Panc1 (cell line): ENCODE data around the gene CAMKMT. TPM values are rescaled to one million over a fixed set of nuclear protein-coding genes. Genes with fewer than 3 reads are reported as not detected.

Experiments
- ATAC-seq: fragments of 200-7000 bp; cut with Tn5 transposase; 2 replicates; pipeline ENCODE4 v1.9.1; 2020; ENCODE audit warnings: mild to moderate bottlenecking, moderate library complexity
- BruUV-seq: library from RNA; stranded (reverse); fragments of 400-500 nt; replicated peaks from 2 replicates; lab custom pipeline; 2021; lab: Mats Ljungman, UMichigan
- CTCF ChIA-PET: fragments of 300-600 bp; sonication (Branson Sonifier 250); formaldehyde crosslinking; loops from one replicate; lab custom pipeline; 2022; ENCODE audit warnings: antibody characterized with exemption; lab: Charles Lee
- POLR2A ChIA-PET: fragments of 300-600 bp; sonication (Branson Sonifier 250); formaldehyde crosslinking; loops from one replicate; lab custom pipeline; 2022; ENCODE audit warnings: antibody characterized with exemption; lab: Charles Lee
- DNase-seq: peaks from one replicate; pipeline ENCODE4 v3.0.0-alpha.2; 2010; ENCODE audit warnings: low read depth, low spot score
- H3K27ac ChIP-seq: 2 replicates; pipeline ENCODE4 v1.5.1; 2011; ENCODE audit warnings: mild to moderate bottlenecking, low read length, inconsistent platforms
- H3K27me3 ChIP-seq: fragments of 200-500 bp; sonication (Bioruptor generic); 2 replicates; pipeline ENCODE4 v1.6.0; 2014; ENCODE audit warnings: low read length, inconsistent platforms; ENCODE audit not compliant: control insufficient read depth, insufficient read depth
- H3K36me3 ChIP-seq: fragments of 200-500 bp; sonication (Bioruptor generic); 2 replicates; pipeline ENCODE4 v1.5.1; 2014; ENCODE audit warnings: inconsistent platforms, mild to moderate bottlenecking, low read length, moderate library complexity; ENCODE audit not compliant: control insufficient read depth, insufficient read depth
- H3K4me1 ChIP-seq: 2 replicates; pipeline ENCODE4 v1.5.1; 2011; ENCODE audit warnings: inconsistent platforms, mild to moderate bottlenecking, low read length, moderate library complexity; ENCODE audit not compliant: control insufficient read depth, insufficient read depth
- H3K4me3 ChIP-seq, 2 experiments: 2 replicates each; pipeline ENCODE4 v1.5.1; 2011 to 2012; ENCODE audit warnings: low read depth in 2 of 2, low read length in 2 of 2, mild to moderate bottlenecking in 2 of 2, inconsistent platforms in 1 of 2, moderate library complexity in 1 of 2
- H3K9me3 ChIP-seq: fragments of 200-500 bp; sonication (Bioruptor generic); 2 replicates; pipeline ENCODE4 v1.5.1; 2014; ENCODE audit warnings: low read depth, mild to moderate bottlenecking, inconsistent platforms, low read length, moderate library complexity; ENCODE audit not compliant: control insufficient read depth, insufficient read depth
- POLR2AphosphoS5 ChIP-seq: IDR thresholded peaks from 2 replicates; pipeline ENCODE4 v1.6.1; 2012; ENCODE audit warnings: mild to moderate bottlenecking, low read depth, low read length, moderate library complexity
- SIN3A ChIP-seq: IDR thresholded peaks from 2 replicates; pipeline ENCODE4 v1.6.1; 2012; ENCODE audit warnings: low read depth, mild to moderate bottlenecking, low read length, moderate library complexity, borderline replicate concordance; ENCODE audit not compliant: insufficient read depth
- TCF7L2 ChIP-seq: IDR thresholded peaks from 2 replicates; pipeline ENCODE4 v1.6.1; 2011; ENCODE audit warnings: mild to moderate bottlenecking, low read depth, low read length, inconsistent platforms
- in situ Hi-C: cut with HindIII; loops from 2 replicates; pipeline ENCODE4 v1.10.0; 2016; ENCODE audit warnings: low sequenced_read_pairs, low pct_unique_long_range_greater_than_20kb
- intact Hi-C: fragments of 100-400 bp; cut with micrococcal nuclease; formaldehyde crosslinking; loops from one replicate; pipeline ENCODE4 v1.10.0; 2022; ENCODE audit not compliant: unreplicated experiment
- total RNA-seq: library from RNA; stranded (reverse); gene quantifications from one replicate; pipeline ENCODE4 v1.2.1, GENCODE V29; 2021; ENCODE audit not compliant: unreplicated experiment
- TF ChIP-seq, protein P1 (sequence below), 2 experiments: IDR thresholded peaks; 2 replicates each; pipeline ENCODE4 v1.6.1; 2011 to 2012; ENCODE audit warnings: low read depth in 2 of 2, control low read depth in 1 of 2, low read length in 1 of 2, mild to moderate bottlenecking in 1 of 2, moderate library complexity in 1 of 2; ENCODE audit not compliant: insufficient read depth in 1 of 2
- TF ChIP-seq, protein P2 (sequence below): fragments of 450-650 bp; IDR thresholded peaks from 2 replicates; pipeline ENCODE4 v1.5.1; 2017; ENCODE audit warnings: mild to moderate bottlenecking

CAMKMT gene
- total RNA-seq, 1 experiment from 2014 or later: 12.6 TPM

DNA sequence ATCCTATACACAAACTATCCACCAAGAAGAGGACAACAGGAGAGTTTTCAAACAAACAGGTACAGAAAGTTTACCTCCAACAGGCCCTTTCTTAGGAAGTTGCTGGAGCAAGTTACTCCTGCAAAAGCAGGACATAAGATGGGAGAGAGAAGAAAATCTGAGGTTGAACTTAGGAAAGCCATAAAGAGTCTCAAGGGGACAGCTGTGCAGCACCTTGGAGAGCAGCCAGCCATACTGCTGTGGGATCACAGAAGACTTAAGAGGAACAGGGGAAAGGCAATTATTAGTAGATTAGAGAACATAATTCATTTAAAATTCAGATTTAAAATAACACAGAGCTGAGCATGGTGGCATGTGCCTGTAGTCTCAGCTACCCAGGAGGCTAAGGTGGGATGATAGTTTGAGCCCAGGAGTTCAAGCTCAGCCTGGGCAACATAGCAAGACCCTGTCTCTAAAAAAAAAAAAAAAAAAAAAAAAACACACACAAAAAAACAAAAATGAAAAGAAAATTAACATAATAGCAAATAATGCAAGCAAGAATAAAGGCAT lies 431.6 kb downstream of the CAMKMT start:
- no peaks in the 10 kb centered on the region for H3K9me3 ChIP-seq
- in situ Hi-C loops: no loop called here
- ChIA-PET POLR2A (no interaction called here), CTCF (no interaction called here)
- no peaks in the 10 kb centered on the region for H3K36me3 ChIP-seq
- ATAC-seq (no peak), DNase-seq (no peak)
- no peak overlapping the region for H3K4me3 ChIP-seq
- no peak overlapping the region for H3K27ac ChIP-seq
- no peaks in the 10 kb centered on the region for H3K27me3 ChIP-seq
- TF ChIP-seq POLR2AphosphoS5 (no peak), SIN3A (no peak)
- TF ChIP-seq, protein P1, sequence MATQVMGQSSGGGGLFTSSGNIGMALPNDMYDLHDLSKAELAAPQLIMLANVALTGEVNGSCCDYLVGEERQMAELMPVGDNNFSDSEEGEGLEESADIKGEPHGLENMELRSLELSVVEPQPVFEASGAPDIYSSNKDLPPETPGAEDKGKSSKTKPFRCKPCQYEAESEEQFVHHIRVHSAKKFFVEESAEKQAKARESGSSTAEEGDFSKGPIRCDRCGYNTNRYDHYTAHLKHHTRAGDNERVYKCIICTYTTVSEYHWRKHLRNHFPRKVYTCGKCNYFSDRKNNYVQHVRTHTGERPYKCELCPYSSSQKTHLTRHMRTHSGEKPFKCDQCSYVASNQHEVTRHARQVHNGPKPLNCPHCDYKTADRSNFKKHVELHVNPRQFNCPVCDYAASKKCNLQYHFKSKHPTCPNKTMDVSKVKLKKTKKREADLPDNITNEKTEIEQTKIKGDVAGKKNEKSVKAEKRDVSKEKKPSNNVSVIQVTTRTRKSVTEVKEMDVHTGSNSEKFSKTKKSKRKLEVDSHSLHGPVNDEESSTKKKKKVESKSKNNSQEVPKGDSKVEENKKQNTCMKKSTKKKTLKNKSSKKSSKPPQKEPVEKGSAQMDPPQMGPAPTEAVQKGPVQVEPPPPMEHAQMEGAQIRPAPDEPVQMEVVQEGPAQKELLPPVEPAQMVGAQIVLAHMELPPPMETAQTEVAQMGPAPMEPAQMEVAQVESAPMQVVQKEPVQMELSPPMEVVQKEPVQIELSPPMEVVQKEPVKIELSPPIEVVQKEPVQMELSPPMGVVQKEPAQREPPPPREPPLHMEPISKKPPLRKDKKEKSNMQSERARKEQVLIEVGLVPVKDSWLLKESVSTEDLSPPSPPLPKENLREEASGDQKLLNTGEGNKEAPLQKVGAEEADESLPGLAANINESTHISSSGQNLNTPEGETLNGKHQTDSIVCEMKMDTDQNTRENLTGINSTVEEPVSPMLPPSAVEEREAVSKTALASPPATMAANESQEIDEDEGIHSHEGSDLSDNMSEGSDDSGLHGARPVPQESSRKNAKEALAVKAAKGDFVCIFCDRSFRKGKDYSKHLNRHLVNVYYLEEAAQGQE (IDR thresholded peaks at IDR 0.05; ENCODE audit: insufficient read depth in 1 of 2, low read depth in 2 of 2, low read length in 1 of 2): peak; percentile 84 to 85
- TF ChIP-seq, protein P2, sequence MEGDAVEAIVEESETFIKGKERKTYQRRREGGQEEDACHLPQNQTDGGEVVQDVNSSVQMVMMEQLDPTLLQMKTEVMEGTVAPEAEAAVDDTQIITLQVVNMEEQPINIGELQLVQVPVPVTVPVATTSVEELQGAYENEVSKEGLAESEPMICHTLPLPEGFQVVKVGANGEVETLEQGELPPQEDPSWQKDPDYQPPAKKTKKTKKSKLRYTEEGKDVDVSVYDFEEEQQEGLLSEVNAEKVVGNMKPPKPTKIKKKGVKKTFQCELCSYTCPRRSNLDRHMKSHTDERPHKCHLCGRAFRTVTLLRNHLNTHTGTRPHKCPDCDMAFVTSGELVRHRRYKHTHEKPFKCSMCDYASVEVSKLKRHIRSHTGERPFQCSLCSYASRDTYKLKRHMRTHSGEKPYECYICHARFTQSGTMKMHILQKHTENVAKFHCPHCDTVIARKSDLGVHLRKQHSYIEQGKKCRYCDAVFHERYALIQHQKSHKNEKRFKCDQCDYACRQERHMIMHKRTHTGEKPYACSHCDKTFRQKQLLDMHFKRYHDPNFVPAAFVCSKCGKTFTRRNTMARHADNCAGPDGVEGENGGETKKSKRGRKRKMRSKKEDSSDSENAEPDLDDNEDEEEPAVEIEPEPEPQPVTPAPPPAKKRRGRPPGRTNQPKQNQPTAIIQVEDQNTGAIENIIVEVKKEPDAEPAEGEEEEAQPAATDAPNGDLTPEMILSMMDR: no peak
- intact Hi-C loops: no loop called here
- H3K4me1 ChIP-seq: no peaks in the 10 kb centered on the region
- BruUV-seq: no TSS peak

- intact Hi-C loops (no loop called here), in situ Hi-C loops (no loop called here)
- ChIA-PET CTCF (no interaction called here), POLR2A (no interaction called here)
- no TSS peak for BruUV-seq
- no peaks in the 10 kb centered on the region for H3K27me3 ChIP-seq
- no peak overlapping the region for H3K27ac ChIP-seq
- DNase-seq: no peak
- no peak for ATAC-seq
- no peak overlapping the region for H3K4me3 ChIP-seq
- no peaks in the 10 kb centered on the region for H3K9me3 ChIP-seq
- TF ChIP-seq SIN3A (no peak), TCF7L2 (no peak), POLR2AphosphoS5 (no peak)
- TF ChIP-seq, protein P1 (IDR thresholded peaks at IDR 0.05; ENCODE audit: insufficient read depth in 1 of 2, low read depth in 2 of 2, low read length in 1 of 2): no peak
- TF ChIP-seq, protein P2: no peak
- no peaks in the 10 kb centered on the region for H3K36me3 ChIP-seq
- H3K4me1 ChIP-seq: no peaks in the 10 kb centered on the region
These were observed 435.0 kb downstream of the CAMKMT start for GRCh38 chr2:44796771-44797170.
